ENCODE results near the gene PLPP7. TPM values are rescaled to one million over a fixed set of nuclear protein-coding genes. Genes with fewer than 3 reads are reported as not detected.
"Not testable (repeated sequence)": the region's sequence is repeated elsewhere in the genome, so short reads cannot be mapped to it uniquely, and the experiment has no call there.

The PLPP7 gene
- polyA plus RNA-seq, 3 donors from 2014 or later: 0.44 to 1.4 (median 1.2) TPM

DNA sequence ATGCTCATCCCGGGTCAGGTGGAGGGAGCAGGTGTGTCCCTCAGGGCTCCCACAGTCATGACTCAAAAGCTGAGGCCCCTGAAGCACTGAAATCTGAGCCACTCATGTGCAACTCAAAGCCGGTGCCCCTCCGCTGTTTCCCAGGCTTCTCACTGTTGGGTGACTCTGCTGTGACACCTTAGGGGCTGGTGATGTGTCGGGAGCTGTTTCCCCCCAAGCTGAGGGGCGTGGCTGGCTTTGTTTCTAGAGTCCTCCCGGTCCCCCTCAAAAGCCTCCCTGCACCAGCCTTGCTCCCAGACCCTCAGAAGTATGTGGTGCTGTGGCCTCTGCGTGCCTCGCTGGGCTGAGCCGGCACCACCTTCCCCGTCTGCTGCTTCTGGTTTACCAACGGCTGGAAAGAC lies 39.7 kb downstream of the PLPP7 start:
- no peak overlapping the region for H3K4me3 Mint-ChIP-seq
- H3K4me1 Mint-ChIP-seq: no peaks in the 10 kb centered on the region

GRCh38 chr9:131330814-131331600 lies 41.5 kb downstream of the PLPP7 start:
- Mint-ChIP-seq H3K36me3 (no peaks in the 10 kb centered on the region), H3K9me3 (no peaks in the 10 kb centered on the region), H3K4me1 (peaks cover under 1 to 2% of the 10 kb centered on the region in 2 donors), H3K27me3 (ENCODE audit: low read depth in 3 of 3) (peaks cover 0 to 5% (median 3%) of the 10 kb centered on the region in 3 donors), H3K4me3 (no peak overlapping the region), H3K27ac (no peak overlapping the region)
- no peak for DNase-seq

More for the DNA sequence above, 39.7 kb downstream of the PLPP7 start:
- Mint-ChIP-seq H3K27ac (no peak overlapping the region), H3K36me3 (no peaks in the 10 kb centered on the region), H3K27me3 (ENCODE audit: low read depth in 3 of 3) (peaks cover 0 to 5% (median 3%) of the 10 kb centered on the region in 3 donors), H3K9me3 (no peaks in the 10 kb centered on the region)
- DNase-seq: no peak

DNA sequence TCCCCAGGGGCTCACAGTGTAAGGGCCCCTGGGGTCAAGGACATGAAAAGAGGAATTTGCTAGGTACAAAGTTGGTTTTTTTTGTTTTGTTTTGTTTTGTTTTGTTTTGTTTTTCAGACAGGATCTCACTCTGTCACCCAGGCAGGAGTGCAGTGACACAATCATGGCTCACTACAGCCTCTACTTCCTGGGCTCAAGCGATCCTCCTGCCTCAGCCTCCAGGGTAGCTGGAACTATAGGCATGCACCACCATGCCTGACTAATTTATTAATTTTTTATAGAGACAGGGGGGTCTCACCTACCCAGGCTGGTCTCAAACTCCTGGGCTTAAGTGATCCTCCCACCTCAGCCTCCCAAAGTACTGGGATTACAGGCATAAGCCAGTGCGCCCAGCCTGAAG lies 42.5 kb downstream of the PLPP7 start:
- H3K9me3 Mint-ChIP-seq, DNase-seq, H3K27ac Mint-ChIP-seq: not testable (repeated sequence)

GRCh38 chr9:131333771-131334628 lies 44.5 kb downstream of the PLPP7 start:
- no peak overlapping the region for H3K27ac Mint-ChIP-seq

More for the DNA sequence above, 42.5 kb downstream of the PLPP7 start:
- H3K27me3 Mint-ChIP-seq (ENCODE audit: low read depth in 3 of 3); H3K36me3 Mint-ChIP-seq; H3K4me3 Mint-ChIP-seq; H3K4me1 Mint-ChIP-seq: not testable (repeated sequence)

GRCh38 chr9:131334629-131335367 lies 45.3 kb downstream of the PLPP7 start:
- no peaks in the 10 kb centered on the region for H3K9me3 Mint-ChIP-seq
- no peak for DNase-seq
- H3K4me1 Mint-ChIP-seq: peaks cover 4 to 6% of the 10 kb centered on the region in 2 donors
- H3K27me3 Mint-ChIP-seq (ENCODE audit: low read depth in 3 of 3): peaks cover 4 to 9% (median 6%) of the 10 kb centered on the region in 3 donors
- H3K4me3 Mint-ChIP-seq: no peak overlapping the region
- H3K36me3 Mint-ChIP-seq: no peaks in the 10 kb centered on the region
- peak overlapping the region in 1 of 6 donors; percentile 73 for H3K27ac Mint-ChIP-seq

More at GRCh38 chr9:131333771-131334628, 44.5 kb downstream of the PLPP7 start:
- Mint-ChIP-seq H3K4me1 (peaks cover 4 to 6% of the 10 kb centered on the region in 2 donors), H3K4me3 (no peak overlapping the region), H3K36me3 (no peaks in the 10 kb centered on the region), H3K9me3 (no peaks in the 10 kb centered on the region), H3K27me3 (ENCODE audit: low read depth in 3 of 3) (peaks cover 3 to 9% (median 4%) of the 10 kb centered on the region in 3 donors)
- no peak for DNase-seq

DNA sequence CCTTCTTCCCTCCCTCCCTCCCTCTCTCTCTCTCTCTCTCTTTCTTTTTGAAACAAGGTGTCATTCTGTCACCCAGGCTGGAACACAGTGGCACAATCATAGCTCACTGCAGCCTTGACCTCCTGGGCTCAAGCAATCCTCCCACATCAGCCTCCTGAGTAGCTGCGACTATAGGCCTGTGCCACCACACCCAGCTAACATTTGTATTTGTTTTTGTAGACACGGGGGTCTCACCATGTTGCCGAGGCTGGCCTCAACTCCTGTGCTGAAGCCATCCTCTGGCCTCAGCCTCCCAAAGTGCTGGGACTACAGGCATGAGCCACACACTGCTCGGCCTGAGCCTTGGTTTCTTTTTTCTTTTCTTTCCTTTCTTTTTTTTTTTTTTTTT lies 45.8 kb downstream of the PLPP7 start:
- H3K9me3 Mint-ChIP-seq: no peaks in the 10 kb centered on the region
- H3K27ac Mint-ChIP-seq: peak overlapping the region in 2 of 6 donors; percentile 70 to 73
- no peak for DNase-seq
- no peaks in the 10 kb centered on the region for H3K36me3 Mint-ChIP-seq
- peaks cover 4 to 7% (median 6%) of the 10 kb centered on the region in 3 donors for H3K27me3 Mint-ChIP-seq (ENCODE audit: low read depth in 3 of 3)
- peaks cover 4 to 6% of the 10 kb centered on the region in 2 donors for H3K4me1 Mint-ChIP-seq
- H3K4me3 Mint-ChIP-seq: no peak overlapping the region

GRCh38 chr9:131337131-131337848 lies 47.8 kb downstream of the PLPP7 start:
- peaks cover 4 to 6% of the 10 kb centered on the region in 2 donors for H3K4me1 Mint-ChIP-seq
- peaks cover 4 to 9% (median 7%) of the 10 kb centered on the region in 3 donors for H3K27me3 Mint-ChIP-seq (ENCODE audit: low read depth in 3 of 3)
- no peaks in the 10 kb centered on the region for H3K36me3 Mint-ChIP-seq
- no peaks in the 10 kb centered on the region for H3K9me3 Mint-ChIP-seq
- no peak overlapping the region for H3K27ac Mint-ChIP-seq
- no peak overlapping the region for H3K4me3 Mint-ChIP-seq
- no peak for DNase-seq

- H3K27ac Mint-ChIP-seq; H3K36me3 Mint-ChIP-seq; H3K4me1 Mint-ChIP-seq; H3K27me3 Mint-ChIP-seq (ENCODE audit: low read depth in 3 of 3); DNase-seq; H3K4me3 Mint-ChIP-seq; H3K9me3 Mint-ChIP-seq: not testable (repeated sequence)
Observed at GRCh38 chr9:131339212-131339611, 49.7 kb downstream of the PLPP7 start.

DNA sequence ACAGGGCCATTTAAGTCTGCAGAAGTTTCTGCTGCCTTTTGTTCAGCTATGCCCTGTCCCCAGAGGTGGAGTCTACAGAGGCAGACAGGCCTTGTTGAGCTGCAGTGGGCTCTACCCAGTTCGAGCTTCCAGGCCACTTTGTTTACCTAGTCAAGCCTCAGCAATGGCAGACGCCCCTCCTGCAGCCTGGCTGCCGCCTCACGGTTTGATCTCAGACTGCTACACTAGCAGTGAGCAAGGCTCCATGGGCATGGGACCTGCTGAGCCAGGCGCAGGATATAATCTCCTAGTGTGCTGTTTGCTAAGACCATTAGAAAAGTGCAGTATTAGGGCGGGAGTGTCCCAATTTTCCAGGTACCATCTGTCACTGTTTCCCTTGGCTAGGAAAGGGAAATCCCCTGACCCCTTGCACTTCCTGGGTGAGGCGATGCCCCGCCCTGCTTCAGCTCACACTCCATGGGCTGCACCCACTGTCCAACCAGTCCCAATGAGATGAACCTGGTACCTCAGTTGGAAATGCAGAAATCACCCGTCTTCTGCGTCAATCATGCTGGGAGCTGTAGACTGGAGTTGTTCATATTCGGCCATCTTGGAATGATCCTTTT lies 55.5 kb downstream of the PLPP7 start:
- H3K4me3 Mint-ChIP-seq; H3K9me3 Mint-ChIP-seq; H3K4me1 Mint-ChIP-seq; H3K27ac Mint-ChIP-seq; H3K36me3 Mint-ChIP-seq; DNase-seq; H3K27me3 Mint-ChIP-seq (ENCODE audit: low read depth in 3 of 3): not testable (repeated sequence)

DNA sequence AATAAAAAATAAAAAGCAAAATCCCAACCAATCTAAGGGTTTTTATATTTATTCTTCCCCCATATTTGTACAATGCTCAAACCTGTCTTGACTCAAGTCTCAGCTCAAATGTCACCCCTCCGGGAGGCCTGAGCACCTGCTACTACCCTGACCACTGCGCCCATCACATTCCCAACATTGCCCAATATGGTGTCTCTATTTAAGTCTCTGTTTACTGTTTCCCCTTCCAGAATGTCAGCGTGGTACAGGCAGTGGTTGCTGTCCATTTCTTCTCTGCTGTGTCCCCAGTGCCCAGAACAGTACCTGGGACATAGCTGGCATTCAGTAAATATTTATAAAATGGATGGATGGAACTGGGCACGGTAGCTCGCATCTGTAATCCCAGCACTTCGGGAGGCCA lies 57.0 kb downstream of the PLPP7 start:
- H3K4me1 Mint-ChIP-seq: peaks cover 0 to 7% of the 10 kb centered on the region in 2 donors
- H3K9me3 Mint-ChIP-seq: no peaks in the 10 kb centered on the region
- no peak overlapping the region for H3K27ac Mint-ChIP-seq
- peaks cover 1 to 5% (median 1%) of the 10 kb centered on the region in 3 donors for H3K27me3 Mint-ChIP-seq (ENCODE audit: low read depth in 3 of 3)
- no peak overlapping the region for H3K4me3 Mint-ChIP-seq
- no peak for DNase-seq
- H3K36me3 Mint-ChIP-seq: no peaks in the 10 kb centered on the region

DNA sequence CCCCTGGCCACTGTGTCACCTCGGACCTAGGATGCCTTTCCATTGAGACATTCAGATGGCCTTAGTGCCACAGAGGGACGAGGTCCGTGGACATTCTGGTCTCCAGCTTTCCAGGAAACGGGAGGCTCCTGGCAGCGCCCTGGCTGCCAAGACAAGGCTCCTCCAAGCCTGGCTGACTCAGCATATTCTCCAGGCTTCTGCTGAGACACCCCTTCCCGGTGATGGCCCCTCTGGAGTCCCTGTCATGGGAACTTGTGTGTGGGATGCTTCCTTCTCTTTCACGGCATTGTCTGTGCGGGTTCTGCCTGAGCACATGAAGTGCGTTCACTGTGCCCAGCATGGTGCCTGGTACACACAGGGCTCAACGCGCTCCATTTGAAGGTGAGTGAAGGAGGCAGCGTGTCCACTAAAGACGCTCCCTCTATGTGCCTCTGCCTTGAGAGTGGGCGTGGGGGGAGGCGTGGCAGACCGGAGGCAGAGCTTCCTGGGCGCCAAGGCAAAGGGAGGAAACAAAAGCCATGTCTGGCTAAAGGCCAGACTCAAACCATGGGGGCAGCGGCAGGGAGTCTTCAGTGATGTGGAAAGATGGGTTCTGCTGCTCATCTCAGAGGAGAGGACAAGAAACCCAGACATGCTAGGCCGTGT lies 58.0 kb downstream of the PLPP7 start:
- peaks cover 0 to 5% (median 1%) of the 10 kb centered on the region in 3 donors for H3K27me3 Mint-ChIP-seq (ENCODE audit: low read depth in 3 of 3)

DNA sequence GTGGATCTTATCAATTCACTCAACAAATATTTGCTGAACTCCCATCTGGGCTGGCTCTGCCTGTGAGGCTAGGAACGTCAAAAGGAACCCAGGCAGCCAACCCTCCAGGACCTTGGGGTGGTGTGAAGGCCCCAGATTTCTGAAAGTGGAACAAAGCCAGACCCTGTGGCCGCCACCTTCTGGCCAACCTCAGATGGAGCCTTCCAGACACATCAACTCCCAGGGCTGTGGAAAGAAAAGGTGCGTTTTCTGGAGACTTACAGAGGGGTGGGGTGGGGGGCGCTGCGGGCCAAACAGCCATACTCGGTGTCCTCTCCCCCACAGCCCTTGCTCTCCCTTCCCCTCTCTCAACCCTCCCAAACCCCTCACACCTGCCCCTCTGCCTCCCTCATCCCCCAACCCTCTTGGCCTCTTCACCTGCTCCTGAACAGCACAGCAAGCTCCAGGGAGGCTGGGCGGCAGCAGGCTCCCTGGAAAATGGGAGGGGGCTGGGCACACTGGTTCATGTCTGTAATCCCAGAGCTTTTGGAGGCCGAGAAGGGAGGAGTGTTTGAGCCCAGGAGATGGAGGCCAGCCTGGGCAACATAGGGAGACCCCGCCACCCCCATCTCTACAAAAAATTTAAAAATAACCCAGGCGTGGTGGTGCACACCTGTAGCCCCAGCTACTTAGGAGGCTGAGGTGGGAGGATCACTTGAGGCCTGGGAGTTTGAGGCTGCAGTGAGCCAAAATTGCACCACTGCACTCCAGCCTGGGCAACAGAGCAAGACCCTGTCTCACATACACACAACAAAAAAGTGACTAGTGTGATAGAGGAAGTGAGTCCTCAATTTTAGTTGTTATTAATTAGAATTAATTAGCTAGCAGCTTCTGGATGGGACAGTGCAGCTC lies 59.4 kb downstream of the PLPP7 start:
- H3K4me1 Mint-ChIP-seq: peaks cover 0 to 7% of the 10 kb centered on the region in 2 donors
- H3K27me3 Mint-ChIP-seq (ENCODE audit: low read depth in 3 of 3): peaks cover 0 to 4% (median 0%) of the 10 kb centered on the region in 3 donors
- H3K9me3 Mint-ChIP-seq: no peaks in the 10 kb centered on the region
- DNase-seq: no peak
- no peak overlapping the region for H3K4me3 Mint-ChIP-seq
- H3K36me3 Mint-ChIP-seq: no peaks in the 10 kb centered on the region
- no peak overlapping the region for H3K27ac Mint-ChIP-seq

More for the DNA sequence above, 58.0 kb downstream of the PLPP7 start:
- DNase-seq: no peak
- H3K4me1 Mint-ChIP-seq: peaks cover 0 to 7% of the 10 kb centered on the region in 2 donors
- H3K27ac Mint-ChIP-seq: no peak overlapping the region
- H3K9me3 Mint-ChIP-seq: no peaks in the 10 kb centered on the region
- no peaks in the 10 kb centered on the region for H3K36me3 Mint-ChIP-seq
- H3K4me3 Mint-ChIP-seq: no peak overlapping the region
